ENCODE data around the gene MCEMP1.

The MCEMP1 gene

DNA sequence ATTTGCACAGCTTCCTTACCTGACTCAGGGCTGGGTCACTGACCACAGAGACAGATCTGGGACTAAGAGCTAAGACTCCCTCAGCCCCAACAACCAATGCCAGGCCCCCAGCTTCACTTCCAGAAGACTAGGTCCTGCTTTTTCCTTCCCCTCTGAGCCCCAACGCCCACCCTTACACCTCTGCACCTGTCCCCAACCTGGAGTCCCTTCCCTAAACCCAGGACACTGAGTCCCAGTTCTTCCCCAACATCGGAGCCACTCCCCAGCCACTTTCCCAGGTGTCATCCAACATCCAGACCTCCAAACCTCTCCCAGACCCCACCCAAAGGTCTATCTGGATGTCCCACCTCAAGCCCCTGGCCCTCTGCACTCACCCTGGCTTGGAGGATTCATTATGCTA, 22.1 kb downstream of the MCEMP1 start:
- DNase-seq, result no peak

DNA sequence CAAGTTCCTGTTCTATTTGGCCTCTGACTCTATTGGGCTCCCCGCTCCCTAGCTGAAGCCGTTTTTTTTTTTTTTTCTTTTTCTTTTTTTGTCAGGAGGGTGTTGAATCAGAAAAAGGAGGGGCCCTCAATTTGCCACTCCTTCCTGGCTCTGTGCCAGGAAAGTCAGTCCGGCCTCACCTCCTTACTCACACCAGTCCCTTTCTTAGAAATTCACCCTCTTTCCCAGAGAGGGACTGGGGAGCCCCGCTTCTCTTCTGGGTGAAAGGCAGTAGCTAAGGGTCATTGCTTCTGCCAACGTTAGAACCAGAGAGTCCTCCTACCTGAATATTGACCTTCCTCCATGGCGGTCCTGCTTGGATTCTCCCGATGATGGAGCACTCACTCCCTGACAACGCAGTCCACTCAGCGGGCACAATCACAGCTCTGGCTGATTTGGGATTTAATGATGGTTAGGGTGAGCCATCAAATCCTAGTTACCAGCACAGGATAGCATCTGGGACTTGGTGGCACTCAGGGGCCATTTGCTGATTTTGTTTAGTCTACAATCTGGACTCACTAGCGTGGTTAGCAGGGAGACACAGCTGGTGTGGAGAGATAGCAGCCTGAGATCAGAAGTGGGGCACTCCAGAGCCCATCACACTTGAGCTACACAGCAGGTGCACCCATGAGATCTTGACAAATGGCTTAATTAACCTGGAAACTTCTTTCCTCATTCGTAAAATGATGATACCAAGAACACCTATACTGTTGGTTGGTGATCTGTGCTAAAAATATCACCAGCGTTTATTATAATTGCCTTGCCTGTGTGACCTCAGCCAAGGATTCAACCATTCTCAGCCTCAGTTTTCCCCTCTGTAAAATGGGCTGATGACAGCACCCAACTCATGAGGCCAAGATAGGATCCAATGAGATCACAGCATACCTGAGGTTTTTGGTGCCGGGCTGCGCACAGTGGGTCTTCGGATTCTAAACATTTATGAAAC, 22.8 kb downstream of the MCEMP1 start:
- DNase-seq, result no peak

DNA sequence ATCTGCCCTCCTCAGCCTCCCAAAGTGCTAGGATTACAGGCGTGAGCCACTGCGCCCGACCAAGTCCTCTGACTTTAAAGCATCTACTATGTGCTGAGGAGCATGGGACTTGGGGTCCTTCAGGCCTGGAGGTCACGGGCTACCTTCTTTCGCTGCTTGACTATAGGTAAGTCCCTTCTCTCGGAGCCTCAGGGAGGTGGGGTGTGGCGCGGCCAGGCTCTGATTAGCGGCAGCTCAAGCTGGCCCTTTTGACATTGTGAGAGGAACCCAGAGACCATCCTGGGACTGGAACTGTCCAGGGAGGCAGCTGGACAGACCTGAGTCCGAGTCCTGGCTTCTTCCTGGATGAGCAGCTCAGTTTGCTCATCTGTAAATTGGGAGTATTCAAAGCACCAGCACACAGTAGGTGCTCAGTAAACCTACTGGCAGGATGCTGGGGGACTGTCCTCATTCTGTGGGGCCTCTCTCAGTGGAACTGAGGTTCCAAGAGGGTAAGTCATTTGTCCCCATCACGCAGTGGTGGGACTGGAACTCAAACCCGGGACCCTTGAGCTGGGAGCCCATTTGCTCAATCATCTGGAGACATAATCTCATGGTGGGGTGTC, 24.3 kb downstream of the MCEMP1 start:
- no peak for DNase-seq

GRCh38 chr19:7701654-7702457, 25.0 kb downstream of the MCEMP1 start, which contains the start of gene FCER2:
Gene FCER2, minus strand, starts transcription at chr19:7702131. Its CDS starts 2,371 bp downstream, at chr19:7699760.
- DNase-seq, result no peak

GRCh38 chr19:7703332-7703731, 26.4 kb downstream of the MCEMP1 start:
- no peak for DNase-seq

DNA sequence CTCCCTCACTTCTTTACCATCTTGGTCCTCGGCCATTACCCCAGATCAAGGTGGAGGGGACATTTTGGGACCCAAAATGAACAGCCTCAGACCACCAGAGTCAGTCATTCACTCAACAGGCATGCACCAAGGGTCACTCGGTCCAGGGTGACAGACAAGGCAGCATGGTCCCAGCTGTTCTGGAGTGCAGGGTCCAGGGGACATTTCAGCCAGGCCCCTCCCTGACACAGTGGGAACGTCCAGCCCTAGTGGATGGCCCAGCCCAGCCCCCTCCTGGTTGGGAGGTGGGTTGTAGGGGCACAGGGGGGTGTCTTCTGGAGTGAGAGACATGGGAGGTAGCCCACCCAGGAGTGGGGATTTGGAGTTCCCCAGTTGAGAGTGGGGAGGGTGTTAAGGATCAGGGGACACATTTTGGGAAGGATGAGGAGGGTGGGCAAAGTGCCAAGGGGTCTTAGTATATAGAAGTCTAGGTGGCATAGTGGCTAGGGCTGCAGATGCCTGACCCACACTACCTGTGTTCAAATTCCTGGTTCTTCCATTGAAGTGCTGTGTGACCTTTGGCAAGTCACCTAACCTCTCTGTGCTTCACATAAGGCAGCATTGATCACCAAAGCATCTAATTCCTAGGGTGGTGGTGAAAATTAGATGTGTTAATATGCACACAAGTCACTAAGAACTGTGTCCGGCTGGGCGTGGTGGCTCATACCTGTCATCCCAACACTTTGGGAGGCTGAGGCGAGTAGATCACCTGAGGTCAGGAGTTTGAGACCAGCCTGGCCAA, 27.6 kb downstream of the MCEMP1 start:
- no peak for DNase-seq

- no peak for DNase-seq
These were observed 28.7 kb downstream of the MCEMP1 start for GRCh38 chr19:7705387-7706187.

GRCh38 chr19:7706188-7706954, 29.5 kb downstream of the MCEMP1 start:
- no peak for DNase-seq

DNA sequence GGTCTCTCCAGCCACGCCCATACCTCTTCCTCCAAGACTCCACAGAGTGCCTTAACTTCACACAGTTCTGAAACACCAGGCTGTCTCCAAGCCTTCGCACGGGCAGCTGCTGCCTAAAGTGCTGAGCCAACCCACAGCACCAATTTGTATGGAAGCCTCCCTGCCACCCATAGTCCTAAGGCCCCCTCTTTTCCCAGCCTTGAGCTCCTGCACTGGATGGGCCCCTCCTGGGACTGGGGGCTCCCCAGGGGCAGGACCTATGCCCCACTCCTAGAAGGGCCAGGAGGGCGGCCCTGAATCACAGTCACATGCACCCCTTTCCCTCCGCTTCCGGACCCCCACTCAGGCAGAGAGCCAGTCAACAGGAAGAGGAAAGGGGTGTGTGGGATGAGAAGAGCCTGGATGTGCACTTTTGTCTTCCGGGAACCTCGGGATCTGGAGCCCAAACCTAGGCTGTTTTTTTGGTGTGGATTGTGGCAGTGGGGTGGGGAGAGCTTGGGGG, 30.1 kb downstream of the MCEMP1 start:
- no peak for DNase-seq

- no peak for DNase-seq
These were observed 33.1 kb downstream of the MCEMP1 start for GRCh38 chr19:7709932-7710460.

DNA sequence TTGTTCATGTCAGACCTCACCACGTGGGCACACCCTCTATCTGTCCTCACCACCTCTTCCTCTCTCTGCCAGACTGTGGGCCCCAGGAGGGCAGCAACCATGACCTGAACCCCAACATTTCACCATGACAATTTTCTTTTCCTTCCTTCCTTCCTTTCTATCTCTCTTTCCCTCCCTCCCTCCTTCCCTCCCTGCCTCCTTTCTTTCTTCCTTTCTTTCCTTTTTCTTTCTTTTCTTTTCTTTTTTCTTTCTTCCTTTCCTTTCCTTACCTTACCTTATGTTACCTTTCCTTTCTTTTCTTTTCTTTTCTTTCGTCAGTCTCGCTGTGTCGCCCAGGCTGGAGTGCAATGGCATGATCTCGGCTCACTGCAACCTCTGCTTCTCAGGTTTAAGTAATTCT, 33.7 kb downstream of the MCEMP1 start:
- no peak for DNase-seq

- no peak for DNase-seq
These were observed 38.8 kb downstream of the MCEMP1 start for GRCh38 chr19:7715671-7716070.

DNA sequence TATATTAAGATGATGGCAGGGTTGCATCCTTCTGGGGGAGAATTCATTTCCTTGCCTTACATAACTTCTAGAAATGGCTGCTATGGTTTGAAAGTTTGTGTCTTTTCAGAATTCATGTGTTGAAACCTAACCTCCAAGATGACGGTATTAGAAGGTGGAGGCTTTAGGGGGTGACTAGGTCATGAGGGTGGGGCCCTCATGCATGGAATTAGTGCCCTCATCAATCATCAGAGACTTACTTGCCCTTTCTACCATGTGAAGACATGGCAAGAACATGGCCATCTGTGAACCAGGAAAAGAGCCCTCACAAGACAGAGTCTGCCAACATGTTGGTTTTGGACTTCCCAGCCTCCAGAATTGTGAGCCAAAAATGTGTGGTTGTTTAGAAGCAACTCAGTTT, 39.9 kb downstream of the MCEMP1 start:
- no peak for DNase-seq

DNA sequence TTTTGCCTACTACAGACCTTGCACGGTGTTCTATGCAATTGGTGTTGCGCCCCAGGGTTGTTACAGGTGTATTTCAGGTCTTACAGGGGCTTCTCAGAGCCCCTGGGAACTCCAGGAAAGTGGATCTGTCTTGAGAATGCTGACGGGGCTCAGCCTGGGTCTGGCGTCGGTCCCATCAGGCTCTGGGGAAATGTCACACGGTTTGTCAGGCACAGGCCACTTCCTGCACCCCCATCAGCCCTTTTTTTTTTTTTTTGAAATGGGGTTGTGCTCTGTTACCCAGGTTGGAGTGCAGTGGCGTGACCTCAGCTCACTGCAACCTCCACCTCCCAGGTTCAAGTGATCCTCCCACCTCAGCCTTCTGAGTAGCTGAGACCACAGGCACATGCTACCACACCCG, 41.8 kb downstream of the MCEMP1 start:
- no peak for DNase-seq

GRCh38 chr19:7720351-7720750, 43.5 kb downstream of the MCEMP1 start:
- DNase-seq, result no peak

GRCh38 chr19:7722231-7722651, 45.4 kb downstream of the MCEMP1 start:
- no peak for DNase-seq

GRCh38 chr19:7725791-7726190, 48.9 kb downstream of the MCEMP1 start:
- no peak for DNase-seq

DNA sequence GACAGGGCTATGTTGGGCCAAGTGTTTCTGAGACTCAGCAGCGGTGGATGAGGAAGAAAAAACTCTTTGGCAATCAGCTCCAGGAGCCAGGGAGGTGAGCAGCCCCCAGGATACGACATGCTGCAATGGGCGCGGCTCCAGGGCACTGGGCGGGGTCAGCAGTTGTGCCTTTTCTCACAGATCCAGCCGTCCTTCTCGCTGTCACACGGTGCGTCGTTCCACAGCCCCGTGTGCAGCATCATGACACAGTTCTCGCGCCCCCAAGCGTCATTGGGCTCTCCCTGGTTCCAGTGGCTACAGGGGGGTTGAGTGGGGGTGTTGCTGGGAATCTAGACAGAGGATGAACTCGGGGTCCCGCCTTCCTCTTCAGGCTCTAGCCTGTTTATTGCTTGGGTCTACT, 52.3 kb downstream of the MCEMP1 start:
- no peak for DNase-seq

All from NK-92 treated with Interleukin-12 subunit alpha and Interleukin-12 subunit beta, amount 100 ng/mL, for 24 hours (cell line).